Right ventricle myocardium superior (tissue), 1 donor: ENCODE results near the gene PSMC2. TPM values are rescaled to one million over a fixed set of nuclear protein-coding genes. Genes with fewer than 3 reads are reported as not detected.
"Not testable (repeated sequence)": the region's sequence is repeated elsewhere in the genome, so short reads cannot be mapped to it uniquely, and the experiment has no call there.

Experiments used
- ATAC-seq: fragments of 200-7000 bp; cut with Tn5 transposase; one replicate; pipeline ENCODE4 v1.9.1; 2020; ENCODE audit warnings: mild to moderate bottlenecking; ENCODE audit not compliant: poor library complexity
- DNase-seq: peaks from one replicate; pipeline ENCODE4 v3.0.0-alpha.2; 2020
- intact Hi-C: fragments of 100-400 bp; cut with DNase I; formaldehyde crosslinking; loops from one replicate; pipeline ENCODE4 v1.11.2; 2022
- total RNA-seq: library from RNA; stranded (reverse); fragmentation: NEBNext Ultra II Directional; extraction: Animal tissue kit (Norgen Biotek cat#: 25700); gene quantifications from one replicate; pipeline ENCODE4 v1.2.1, GENCODE V29; 2021
- donor health status: DM: no; HTN: yes; CAD: no; lungs with severe emphysema.

PSMC2 gene
- total RNA-seq, 1 donor from 2014 or later: 120 TPM

DNA sequence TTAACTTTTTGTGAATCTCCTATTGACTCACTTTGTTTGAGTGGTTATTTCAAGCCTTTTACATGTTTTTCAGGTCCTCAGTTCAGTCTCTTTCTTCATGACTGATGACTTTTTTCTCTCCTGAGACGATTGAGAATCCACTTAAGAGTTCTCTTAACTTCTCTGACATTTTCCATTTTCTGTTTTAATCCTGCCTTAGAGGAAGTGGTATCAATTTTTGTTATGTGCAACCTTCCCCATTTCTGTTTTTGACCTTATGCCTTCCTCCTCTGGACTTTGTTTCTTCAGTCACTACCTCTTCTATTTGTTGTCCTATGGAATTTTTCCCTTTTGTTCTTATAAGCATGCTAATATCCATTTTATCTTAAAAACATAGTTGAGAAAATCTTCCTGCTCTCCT lies 2.4 kb downstream of the PSMC2 start:
- ATAC-seq: no peak

DNA sequence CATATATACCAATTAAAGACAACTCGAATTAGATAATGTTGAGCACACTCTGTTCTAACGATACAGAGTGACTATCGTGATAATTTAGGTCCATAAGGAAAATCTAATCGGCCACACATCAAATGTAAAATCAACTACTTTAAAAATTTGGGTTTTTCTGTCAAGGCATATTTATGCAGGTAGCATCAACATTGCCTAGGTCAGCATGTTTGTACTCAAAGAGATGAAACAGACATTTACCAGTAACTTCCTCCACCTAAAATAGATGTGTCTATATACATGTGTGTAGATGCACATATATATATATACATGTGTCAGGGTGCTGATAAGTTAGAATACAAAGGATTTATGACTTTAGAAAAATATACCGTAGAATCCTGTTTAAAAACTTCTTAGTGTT lies 22.0 kb downstream of the PSMC2 start:
- no peak for DNase-seq
- no peak for ATAC-seq
- intact Hi-C loops: loop anchor here (10.0 kb wide), 1 partner anchor 55 kb away; no protein-coding TSS in a partner anchor

More for the DNA sequence above, 2.4 kb downstream of the PSMC2 start:
- DNase-seq: no peak
- intact Hi-C loops: no loop called here

DNA sequence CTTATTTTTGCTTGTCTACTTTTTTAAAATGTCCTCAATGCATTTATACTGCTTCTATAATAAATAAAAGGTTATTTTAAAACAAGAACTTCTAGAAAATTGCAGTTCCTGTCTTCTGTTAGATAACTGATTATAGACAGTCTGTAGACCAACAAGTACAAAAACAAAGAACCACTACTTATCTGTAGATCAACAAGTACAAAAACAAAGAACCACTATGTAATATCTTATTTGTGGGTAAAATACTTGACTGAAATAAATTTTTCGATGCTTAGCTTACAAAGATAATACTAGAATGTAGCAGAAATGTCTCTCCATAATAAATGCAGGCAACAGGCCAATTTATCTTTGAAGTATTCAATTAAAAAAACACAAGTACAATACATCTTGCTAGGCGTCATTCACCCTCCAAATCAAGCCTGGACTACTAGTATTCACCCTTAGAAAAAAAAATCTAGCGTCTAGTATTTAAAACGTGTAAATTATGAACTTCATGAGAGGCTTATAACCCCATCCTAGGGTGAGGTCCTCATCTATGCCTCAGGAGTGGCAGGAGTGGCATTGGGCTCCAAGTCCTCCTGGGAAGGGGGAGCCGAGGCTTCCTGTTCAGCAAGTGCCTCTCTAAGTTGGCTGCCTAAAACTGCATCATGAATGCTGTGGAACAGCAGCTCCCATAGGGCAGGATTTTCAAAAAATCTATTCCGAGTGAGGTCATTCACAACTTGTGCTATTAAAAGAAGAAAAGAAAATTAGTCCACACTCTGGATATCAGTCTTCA lies 26.6 kb downstream of the PSMC2 start:
- DNase-seq: no peak
- intact Hi-C loops: no loop called here
- ATAC-seq: no peak

DNA sequence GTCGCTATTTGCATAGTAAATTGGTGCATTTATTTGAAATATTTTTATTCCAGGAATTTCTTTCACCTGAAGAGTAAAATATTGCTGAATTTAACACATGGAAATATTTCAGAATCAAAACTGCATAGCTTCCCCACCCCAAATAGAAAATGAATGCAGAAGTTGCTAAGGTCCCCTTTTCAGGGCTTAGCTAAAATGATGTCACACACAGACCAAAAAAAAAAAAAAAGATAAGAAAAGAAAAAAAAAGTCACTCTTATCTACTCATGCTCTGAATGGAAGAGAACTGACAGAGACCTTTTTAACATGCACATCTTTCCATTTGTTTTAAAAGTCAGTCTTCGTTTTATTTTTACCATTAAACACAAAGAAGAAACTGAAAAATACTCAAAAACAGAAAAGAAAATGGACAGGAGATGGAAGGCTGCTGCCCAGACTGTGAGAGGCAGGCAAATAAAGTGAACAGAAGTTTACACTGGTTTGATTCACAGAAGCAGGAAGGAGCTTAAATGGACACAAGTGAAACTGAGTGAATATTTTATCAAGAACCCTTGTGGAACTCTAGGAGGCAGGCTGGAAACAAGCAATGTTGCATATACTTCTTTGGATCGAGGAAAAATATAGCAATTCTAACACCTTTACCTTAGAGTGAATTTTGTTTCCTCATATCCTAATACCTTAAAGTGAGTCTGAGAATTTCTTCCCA lies 32.0 kb downstream of the PSMC2 start:
- ATAC-seq (no peak), DNase-seq (no peak)
- intact Hi-C loops: no loop called here

DNA sequence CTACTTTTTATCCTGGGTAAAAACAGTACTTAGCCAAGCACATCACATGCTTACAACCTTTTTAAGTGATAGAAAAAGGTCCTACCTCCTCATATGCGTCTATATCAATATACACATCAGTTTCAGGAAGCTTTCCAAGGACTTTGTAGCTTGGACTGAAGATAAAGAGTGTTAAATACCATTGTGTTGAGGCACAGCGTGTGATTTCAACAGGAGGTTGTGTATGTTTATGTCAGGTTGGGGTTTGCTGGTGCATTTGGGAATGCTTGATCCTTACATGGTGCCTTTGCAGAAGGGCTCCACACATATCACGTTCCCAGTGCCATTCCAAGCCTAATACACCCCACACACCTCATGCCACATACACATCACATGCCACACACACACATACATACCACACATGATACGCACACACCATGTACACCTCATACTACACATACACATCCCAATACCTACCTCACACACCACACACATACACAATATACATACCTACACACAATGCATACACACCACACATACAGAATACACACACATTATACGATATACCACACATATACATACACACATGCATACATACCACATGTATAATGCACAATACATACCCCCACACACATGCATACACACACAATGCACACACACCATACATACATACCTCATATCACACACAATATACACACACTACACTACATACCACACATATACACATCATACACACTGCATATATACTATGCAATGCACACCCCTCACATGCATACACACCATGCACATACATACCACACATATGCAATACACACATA lies 33.1 kb downstream of the PSMC2 start:
- no peak for DNase-seq
- no peak for ATAC-seq
- intact Hi-C loops: no loop called here

DNA sequence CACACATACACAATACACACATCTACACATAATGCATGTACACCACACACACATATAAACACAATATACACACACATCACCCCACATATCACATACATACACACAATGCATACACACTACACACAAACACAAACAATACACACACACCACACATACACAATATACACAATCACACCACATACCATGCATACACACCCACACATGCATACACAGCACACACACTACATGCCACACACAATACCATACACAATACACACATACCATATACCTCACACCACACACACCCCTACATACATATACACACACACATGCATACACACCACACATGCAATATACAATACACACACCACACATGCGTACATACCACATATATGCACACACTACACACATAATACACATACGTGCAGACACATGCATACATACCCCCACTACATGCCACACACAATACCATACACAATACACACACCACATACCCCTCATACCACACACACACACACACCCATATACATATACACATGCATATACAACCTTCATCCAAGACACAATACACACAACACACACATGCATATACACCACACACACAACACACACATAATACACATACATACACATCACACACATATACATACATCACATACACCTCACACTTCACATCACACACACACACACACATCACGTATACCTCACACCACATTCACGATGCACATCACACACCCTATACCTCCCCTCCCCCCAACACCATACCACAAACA lies 34.0 kb downstream of the PSMC2 start:
- no peak for DNase-seq
- ATAC-seq: no peak
- intact Hi-C loops: no loop called here

DNA sequence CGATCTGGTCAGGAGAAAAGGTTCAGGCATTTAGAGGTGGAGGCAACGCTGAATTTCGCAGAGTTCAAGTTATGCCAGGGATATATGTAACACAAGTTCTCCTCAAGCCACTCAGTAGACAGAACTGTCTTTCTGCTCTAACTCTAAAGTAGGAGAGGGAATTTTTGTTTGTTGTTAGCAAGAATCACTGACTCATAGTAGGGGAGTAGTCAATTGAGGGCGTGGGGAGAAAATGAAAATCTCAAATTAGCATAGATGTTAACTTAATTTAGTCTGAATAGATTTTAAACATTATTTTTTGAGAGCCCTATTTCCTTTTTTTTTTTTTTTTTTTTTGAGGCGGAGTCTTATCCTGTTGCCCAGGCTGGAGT lies 34.6 kb downstream of the PSMC2 start:
- DNase-seq: no peak
- ATAC-seq: no peak
- intact Hi-C loops: no loop called here

DNA sequence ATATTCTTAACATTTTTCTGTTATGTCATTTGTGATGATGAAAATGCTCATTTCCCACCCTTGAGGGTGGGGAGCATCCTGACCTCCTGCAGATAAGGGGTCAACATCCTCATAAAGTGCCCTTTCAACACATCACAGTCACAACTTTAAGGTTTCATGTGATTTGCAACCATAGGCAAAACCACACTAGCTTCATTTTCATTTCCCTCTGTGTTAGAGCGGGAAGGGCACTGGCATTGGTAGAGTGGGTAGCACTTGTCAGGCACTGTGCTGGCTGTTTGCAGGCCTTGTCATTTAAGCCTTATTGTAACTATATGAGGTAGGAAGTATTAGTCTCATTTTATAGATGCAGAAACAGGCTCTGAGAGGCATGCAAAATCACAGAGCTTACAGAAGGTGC lies 39.8 kb downstream of the PSMC2 start:
- DNase-seq (no peak), ATAC-seq (no peak)
- intact Hi-C loops: no loop called here

DNA sequence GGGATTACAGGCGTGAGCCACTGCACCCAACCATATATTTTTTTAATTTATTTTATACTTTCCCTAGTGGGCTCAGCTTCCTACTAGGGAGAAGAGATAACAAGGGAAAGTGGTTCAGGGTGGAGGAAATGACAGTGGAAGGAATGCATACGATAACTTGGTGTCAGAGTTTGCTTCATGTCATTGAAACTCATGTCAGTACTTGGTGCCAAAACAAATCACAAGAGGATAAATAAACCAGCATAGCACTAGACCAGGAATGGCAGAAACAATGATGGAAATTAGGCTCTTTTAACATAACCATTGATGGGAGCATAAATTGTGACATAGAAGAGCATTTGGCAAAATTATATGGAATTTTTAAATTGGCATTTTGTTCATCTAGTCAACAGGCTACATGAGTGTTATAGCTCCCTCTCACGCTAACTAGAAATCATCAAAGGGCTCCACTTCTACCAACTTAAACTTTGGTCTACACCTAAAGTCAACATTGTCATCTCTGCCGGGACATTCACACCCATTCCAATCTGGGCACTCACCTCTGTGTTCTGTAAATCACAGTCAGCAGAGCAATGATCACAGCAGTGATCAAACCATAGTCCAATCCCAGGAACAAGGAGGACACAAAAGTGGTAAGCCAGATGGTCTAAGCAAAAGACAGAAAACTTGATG lies 41.2 kb downstream of the PSMC2 start:
- intact Hi-C loops: no loop called here
- DNase-seq (no peak), ATAC-seq (no peak)

DNA sequence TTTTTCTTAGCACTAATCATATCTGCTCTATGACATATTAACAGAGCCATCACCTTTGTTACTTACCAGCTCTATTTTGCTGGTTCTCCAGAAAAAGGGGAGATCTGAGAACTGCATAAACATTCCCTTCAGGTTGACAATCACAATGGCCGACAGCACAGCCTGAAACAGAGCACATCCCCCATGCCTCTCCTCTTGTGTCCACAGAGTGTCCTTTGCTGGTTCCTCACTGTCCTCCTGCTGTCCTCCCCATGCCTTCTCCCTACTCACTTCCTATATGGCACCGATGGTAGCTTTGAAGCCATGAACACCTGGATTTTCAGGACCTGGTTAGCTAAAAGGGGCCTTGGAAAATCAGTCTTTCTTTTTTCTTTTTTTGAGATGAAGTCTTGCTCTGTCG lies 41.8 kb downstream of the PSMC2 start:
- DNase-seq: no peak
- ATAC-seq: no peak
- intact Hi-C loops: no loop called here

DNA sequence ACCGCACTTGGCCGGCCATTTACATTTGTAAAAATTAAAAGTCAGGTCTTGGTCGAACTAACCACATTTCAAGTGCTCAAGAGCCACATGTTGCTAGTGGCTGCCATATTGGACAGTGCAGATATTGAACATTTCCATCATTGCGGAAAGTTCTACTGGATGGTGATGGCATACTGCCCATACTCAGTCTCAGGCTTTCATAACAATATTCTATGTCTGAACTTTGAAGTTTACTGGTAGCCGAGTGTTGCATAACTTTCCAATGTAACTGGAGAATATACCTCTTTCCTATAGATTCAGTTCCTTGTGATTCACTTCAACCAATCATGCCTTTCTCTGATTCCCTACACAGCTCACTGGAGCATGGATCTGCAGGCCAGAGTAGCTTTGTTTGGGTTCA lies 43.7 kb downstream of the PSMC2 start:
- ATAC-seq (no peak), DNase-seq (no peak)
- intact Hi-C loops: no loop called here

DNA sequence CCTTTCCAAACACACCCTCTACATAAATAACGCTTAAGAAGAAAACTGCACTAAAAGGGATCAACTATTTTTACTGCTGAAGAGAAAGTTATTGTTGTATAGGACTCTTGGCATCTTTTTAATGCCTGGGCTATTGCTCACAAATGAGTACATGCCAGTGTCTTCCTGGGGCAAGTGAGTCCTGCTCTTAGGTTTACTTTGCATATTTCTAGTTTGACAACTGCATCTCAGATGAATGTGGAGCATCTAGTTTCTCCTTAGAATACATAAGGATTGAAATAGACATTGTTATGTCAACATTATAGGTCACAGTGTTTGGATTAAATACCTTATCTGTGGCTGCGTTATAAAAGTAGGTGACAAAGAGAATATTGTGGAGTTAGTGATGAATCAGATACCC lies 44.5 kb downstream of the PSMC2 start:
- DNase-seq: no peak
- ATAC-seq: no peak
- intact Hi-C loops: no loop called here

DNA sequence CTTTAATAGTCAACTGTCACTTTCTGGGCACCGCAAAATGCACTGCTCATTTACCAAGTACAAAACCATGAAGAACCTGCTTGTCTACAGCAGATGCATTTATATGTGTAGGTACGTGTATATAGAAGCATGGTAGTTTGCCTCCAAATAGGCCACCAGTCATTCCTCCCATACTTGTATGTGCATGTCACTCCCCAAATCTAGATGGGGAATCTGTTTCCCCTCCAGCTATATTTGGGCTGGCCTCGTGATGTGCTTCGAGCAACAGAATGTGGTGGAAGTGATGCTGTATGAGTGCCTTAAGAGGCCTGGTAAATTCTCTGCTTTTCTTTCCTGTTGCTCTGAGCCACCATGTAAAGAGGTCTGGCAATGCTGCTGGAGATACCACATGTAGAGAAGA lies 47.1 kb downstream of the PSMC2 start:
- intact Hi-C loops: no loop called here
- no peak for DNase-seq
- ATAC-seq: no peak

DNA sequence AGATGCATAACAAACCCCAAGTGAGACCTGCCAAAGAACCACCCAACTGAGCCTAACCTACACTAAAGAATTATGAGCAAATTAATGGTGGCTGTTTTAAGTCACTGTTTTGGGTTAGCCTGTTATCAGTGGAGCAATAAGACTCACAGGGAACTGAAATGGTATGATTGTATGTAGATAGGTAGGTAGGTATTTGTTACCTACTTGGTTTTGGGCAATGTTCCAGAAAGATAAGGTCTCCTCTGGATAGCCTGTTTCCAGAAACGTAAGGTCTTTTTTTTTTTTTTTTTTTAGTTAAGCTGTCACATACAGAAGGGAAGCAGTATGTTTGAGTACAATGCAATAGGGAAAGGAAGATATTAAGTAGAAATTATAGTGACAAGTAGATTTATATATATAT lies 47.6 kb downstream of the PSMC2 start:
- intact Hi-C loops: no loop called here
- ATAC-seq (no peak), DNase-seq (no peak)

DNA sequence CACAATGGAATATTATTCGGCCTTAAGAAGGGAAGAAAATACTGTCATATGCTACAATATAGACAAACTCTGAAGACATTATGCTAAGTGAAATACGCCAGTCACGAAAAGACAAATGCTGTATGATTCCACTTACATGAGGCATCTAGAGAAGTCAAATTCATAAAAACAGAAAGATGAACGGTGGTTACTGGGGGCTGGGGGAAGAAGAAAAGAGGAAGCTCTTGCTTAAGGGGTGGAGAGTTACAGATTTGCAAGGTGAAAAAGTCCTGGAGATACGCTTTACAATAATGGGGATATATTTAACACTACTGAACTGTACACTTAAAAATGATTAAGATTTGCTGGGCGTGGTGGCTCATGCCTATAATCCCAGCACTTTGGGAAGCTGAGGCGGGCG lies 49.0 kb downstream of the PSMC2 start:
- DNase-seq: no peak
- intact Hi-C loops: no loop called here
- ATAC-seq: no peak

DNA sequence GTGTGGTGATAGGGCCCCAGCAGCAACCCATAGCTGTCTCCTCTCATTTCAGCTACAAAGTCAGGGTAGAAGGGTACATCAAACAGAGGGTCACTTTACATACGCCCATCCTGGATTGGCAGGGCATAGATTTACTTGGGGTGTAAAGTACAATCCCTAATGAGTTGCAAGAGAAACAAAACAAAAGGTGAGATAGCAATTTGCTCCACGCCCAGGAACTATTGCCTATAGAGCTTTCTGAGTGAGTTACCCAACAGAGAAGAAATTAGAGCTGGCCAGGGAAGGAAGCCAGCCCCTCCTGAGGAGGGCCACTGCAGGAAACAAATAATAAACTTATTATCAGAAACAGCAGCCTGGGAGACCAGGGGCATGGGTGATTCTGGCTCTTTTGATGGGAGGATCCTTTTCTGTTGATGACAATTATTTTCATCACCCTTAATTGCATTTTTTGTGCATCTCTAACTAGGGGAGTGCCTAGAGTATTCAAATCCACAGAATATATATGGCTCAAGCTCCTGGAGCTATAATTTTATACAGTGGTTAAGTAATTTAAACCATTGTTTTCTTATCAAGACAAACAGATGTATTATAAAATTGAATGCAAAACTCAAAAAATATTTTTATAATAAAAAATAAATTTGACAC lies 51.2 kb downstream of the PSMC2 start:
- DNase-seq (no peak), ATAC-seq (no peak)
- intact Hi-C loops: no loop called here

DNA sequence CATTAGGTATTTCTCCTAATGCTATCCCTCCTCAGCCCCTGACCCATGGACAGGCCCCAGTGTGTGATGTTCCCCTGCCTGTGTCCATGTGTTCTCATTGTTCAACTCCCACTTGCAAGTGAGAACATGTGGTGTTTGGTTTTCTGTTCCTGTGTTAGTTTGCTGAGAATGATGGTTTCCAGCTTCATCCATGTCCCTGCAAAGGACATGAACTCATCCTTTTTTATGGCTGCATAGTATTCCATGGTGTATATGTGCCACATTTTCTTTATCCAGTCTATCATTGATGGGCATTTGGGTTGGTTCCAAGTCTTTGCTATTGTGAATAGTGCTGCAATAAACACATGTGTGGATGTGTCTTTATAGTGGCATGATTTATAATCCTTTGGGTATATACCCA lies 52.2 kb downstream of the PSMC2 start:
- DNase-seq, ATAC-seq, intact Hi-C loops: not testable (repeated sequence)
